H1 (cell line): ENCODE measurements around the gene AHDC1. TPM values are rescaled to one million over a fixed set of nuclear protein-coding genes. Genes with fewer than 3 reads are reported as not detected.
"Not testable (repeated sequence)": the region's sequence is repeated elsewhere in the genome, so short reads cannot be mapped to it uniquely, and the experiment has no call there.

Source experiments
- CTCF ChIA-PET: fragments of 300-600 bp; sonication (Branson Sonifier 250); formaldehyde crosslinking; loops from one replicate; lab custom pipeline; 2021; ENCODE audit not compliant: partially characterized antibody; lab: Charles Lee
- POLR2A ChIA-PET: fragments of 300-600 bp; sonication (Branson Sonifier 250); formaldehyde crosslinking; loops from one replicate; lab custom pipeline; 2021; ENCODE audit warnings: inconsistent platforms; ENCODE audit not compliant: partially characterized antibody; lab: Charles Lee
- DNase-seq, 2 experiments: peaks; one replicate each; pipeline versions ENCODE4 v3.0.0 to v3.0.0-alpha.2; 2010 to 2022; ENCODE audit warnings: low spot score in 2 of 2, low read depth in 1 of 2, mixed read lengths in 1 of 2
- FAIRE-seq: peaks from 2 replicates; lab custom pipeline; 2011; peaks lifted over from hg19 to GRCh38; lab: Jason Lieb, UNC
- H2AFZ ChIP-seq: 2 replicates; pipeline ENCODE4 v1.8.1; 2012; ENCODE audit warnings: low read length, inconsistent platforms
- H2AK5ac ChIP-seq: 2 replicates; pipeline ENCODE4 v1.6.1; 2013; ENCODE audit warnings: low read depth, low read length
- H2BK120ac ChIP-seq: replicated peaks from 2 replicates; pipeline ENCODE3; 2013; ENCODE audit warnings: low read depth, low read length, inconsistent platforms
- H2BK12ac ChIP-seq: 2 replicates; pipeline ENCODE4 v1.6.1; 2013; ENCODE audit warnings: low read depth, low read length
- H2BK15ac ChIP-seq: 2 replicates; pipeline ENCODE4 v1.6.1; 2013; ENCODE audit warnings: low read length
- H2BK20ac ChIP-seq: 2 replicates; pipeline ENCODE4 v1.6.1; 2013; ENCODE audit warnings: low read length
- H2BK5ac ChIP-seq: 2 replicates; pipeline ENCODE4 v1.6.1; 2013; ENCODE audit warnings: low read depth, low read length
- H3K14ac ChIP-seq: 2 replicates; pipeline ENCODE4 v1.6.1; 2013; ENCODE audit warnings: inconsistent platforms; ENCODE audit not compliant: insufficient read length
- H3K18ac ChIP-seq: 2 replicates; pipeline ENCODE4 v1.6.1; 2013; ENCODE audit warnings: low read length; ENCODE audit errors: extremely low read depth
- H3K23ac ChIP-seq: 2 replicates; pipeline ENCODE4 v1.6.1; 2013; ENCODE audit warnings: inconsistent platforms; ENCODE audit not compliant: insufficient read length
- H3K23me2 ChIP-seq: 2 replicates; pipeline ENCODE4 v1.6.1; 2013; ENCODE audit warnings: low read depth, low read length
- H3K27ac ChIP-seq: 2 replicates; pipeline ENCODE4 v1.6.1; 2011; ENCODE audit warnings: low read depth, low read length, inconsistent platforms
- H3K27me3 ChIP-seq, 4 experiments: replicated peaks in 1 of 4; 1 replicate in 1 of 4; 2 replicates in 3 of 4; pipeline versions ENCODE4 v1.6.1 to v1.8.1; 2011 to 2013; ENCODE audit warnings: low read length in 3 of 4, mild to moderate bottlenecking in 3 of 4, inconsistent platforms in 2 of 4, mixed read lengths in 2 of 4, moderate library complexity in 1 of 4; ENCODE audit not compliant: control insufficient read depth in 3 of 4, insufficient read depth in 3 of 4; ENCODE audit errors: extremely low read depth in 1 of 4
- H3K36me3 ChIP-seq, 4 experiments: 2 replicates each; pipeline versions ENCODE4 v1.6.1 to v1.8.1; 2011 to 2013; ENCODE audit warnings: mild to moderate bottlenecking in 4 of 4, low read length in 3 of 4, moderate library complexity in 2 of 4, control low read depth in 1 of 4, inconsistent platforms in 1 of 4; ENCODE audit not compliant: insufficient read depth in 4 of 4, control insufficient read depth in 2 of 4
- H3K4ac ChIP-seq: replicated peaks from 2 replicates; pipeline ENCODE3; 2013; ENCODE audit warnings: low read length, low read depth, mixed read lengths, inconsistent platforms; ENCODE audit not compliant: insufficient read length
- H3K4me1 ChIP-seq, 4 experiments: replicated peaks in 1 of 4; 1 replicate in 1 of 4; 2 replicates in 3 of 4; pipeline versions ENCODE4 v1.6.1 to v1.8.1; 2011 to 2013; ENCODE audit warnings: low read length in 3 of 4, inconsistent platforms in 2 of 4, mixed read lengths in 1 of 4; ENCODE audit not compliant: insufficient read depth in 4 of 4, control insufficient read depth in 3 of 4
- H3K4me2 ChIP-seq, 2 experiments: 2 replicates each; pipeline versions ENCODE4 v1.6.1 to v1.8.1; 2011 to 2013; ENCODE audit warnings: low read depth in 2 of 2, low read length in 2 of 2, control low read depth in 1 of 2, inconsistent platforms in 1 of 2, mild to moderate bottlenecking in 1 of 2; ENCODE audit not compliant: insufficient read depth in 1 of 2
- H3K4me3 ChIP-seq, 4 experiments: fragments of 200-600, 300-600 bp in 1 of 4; sonication (generic), shearing (Covaris generic), sonication (Bioruptor Twin) in 1 of 4; 2 replicates each; pipeline versions ENCODE4 v1.5.1 to v1.8.1; 2011 to 2016; ENCODE audit warnings: low read length in 4 of 4, low read depth in 3 of 4, control low read depth in 2 of 4, inconsistent platforms in 2 of 4, mild to moderate bottlenecking in 2 of 4, mixed read lengths in 1 of 4, moderate library complexity in 1 of 4; ENCODE audit not compliant: insufficient read depth in 2 of 4; ENCODE audit errors: extremely low read depth in 1 of 4
- H3K56ac ChIP-seq: replicated peaks from 2 replicates; pipeline ENCODE3; 2013; ENCODE audit warnings: low read depth, mild to moderate bottlenecking, mixed read lengths, low read length, inconsistent platforms; ENCODE audit not compliant: insufficient read length
- H3K79me1 ChIP-seq: 2 replicates; pipeline ENCODE4 v1.6.1; 2013; ENCODE audit warnings: low read depth, low read length, control low read depth
- H3K79me2 ChIP-seq, 2 experiments: 2 replicates each; pipeline versions ENCODE4 v1.6.1 to v1.8.1; 2012 to 2013; ENCODE audit warnings: low read length in 2 of 2, mild to moderate bottlenecking in 2 of 2, inconsistent platforms in 1 of 2; ENCODE audit not compliant: insufficient read depth in 2 of 2, control insufficient read depth in 1 of 2
- H3K9ac ChIP-seq, 4 experiments: replicated peaks in 1 of 4; 1 replicate in 1 of 4; 2 replicates in 3 of 4; pipeline versions ENCODE4 v1.6.1 to v1.8.1; 2011 to 2013; ENCODE audit warnings: low read depth in 3 of 4, low read length in 3 of 4, control low read depth in 2 of 4, mild to moderate bottlenecking in 2 of 4, moderate library complexity in 2 of 4, inconsistent platforms in 1 of 4; ENCODE audit errors: extremely low read depth in 1 of 4
- H3K9me3 ChIP-seq, 2 experiments: 2 replicates each; pipeline versions ENCODE4 v1.6.1 to v1.8.1; 2012 to 2013; ENCODE audit warnings: mild to moderate bottlenecking in 2 of 2, moderate library complexity in 2 of 2, control low read depth in 1 of 2, inconsistent platforms in 1 of 2, low read depth in 1 of 2, low read length in 1 of 2, mixed read lengths in 1 of 2; ENCODE audit not compliant: insufficient read depth in 2 of 2
- H4K20me1 ChIP-seq, 2 experiments: replicated peaks in 1 of 2; 2 replicates each; pipeline versions ENCODE3 to v1.8.1; 2011 to 2013; ENCODE audit warnings: inconsistent platforms in 2 of 2, low read length in 2 of 2, mild to moderate bottlenecking in 1 of 2; ENCODE audit not compliant: insufficient read depth in 2 of 2, control insufficient read depth in 1 of 2
- H4K5ac ChIP-seq: 2 replicates; pipeline ENCODE4 v1.6.1; 2013; ENCODE audit warnings: low read length, low read depth, mixed read lengths, inconsistent platforms; ENCODE audit not compliant: insufficient read length
- H4K8ac ChIP-seq: 2 replicates; pipeline ENCODE4 v1.8.0; 2013; ENCODE audit warnings: mild to moderate bottlenecking, moderate library complexity, low read length, inconsistent platforms; ENCODE audit not compliant: insufficient read depth; ENCODE audit errors: extremely low read depth
- H4K91ac ChIP-seq: replicated peaks from 2 replicates; pipeline ENCODE3; 2013; ENCODE audit warnings: low read length, mixed read lengths, inconsistent platforms; ENCODE audit not compliant: insufficient read length
- WGBS, 2 experiments: shearing (Covaris generic) in 1 of 2; methylation state at CpG; one replicate each; pipeline versions ENCODE4 v1.1.6 to v1.1.7; 2013 to 2015; ENCODE audit warnings: low lambda C conversion rate in 2 of 2, mixed read lengths in 2 of 2, inconsistent platforms in 1 of 2, low coverage in 1 of 2, missing lambda C conversion rate in 1 of 2; ENCODE audit not compliant: insufficient replicate concordance in 2 of 2, insufficient coverage in 1 of 2, insufficient read length in 1 of 2; ENCODE audit errors: extremely low coverage in 1 of 2, missing lambda C conversion rate in 1 of 2; 5-methylcytosine and 5-hydroxymethylcytosine counted together
- polyA plus RNA-seq, 7 experiments: library from polyadenylated mRNA; depleted of rRNA in 3 of 7; stranded (reverse) in 5 of 7; unstranded in 2 of 7; fragments of >200 nt in 5 of 7; fragments of 200-250 nt in 2 of 7; gene quantifications; 1 replicate in 5 of 7; 2 replicates in 1 of 7; 4 replicates in 1 of 7; pipeline versions ENCODE4 v1.2.1 to v1.2.3, GENCODE V29; 2011 to 2013; ENCODE audit warnings: missing spikeins in 2 of 7, mixed read lengths in 2 of 7
- total RNA-seq: library from RNA; stranded (reverse); fragmentation: NEBNext Ultra II Directional; extraction: Animal tissue kit (Norgen Biotek cat#: 25700); gene quantifications from 2 replicates; pipeline ENCODE4 v1.2.1, GENCODE V29; 2021

The AHDC1 gene
- total and polyA plus RNA-seq, 2 of the 8 experiments (the other 6 are each of a cell fraction or from before 2014, with no cell fraction given): 4.4 to 35.1 TPM

GRCh38 chr1:27501159-27501558 lies 102.8 kb downstream of the AHDC1 start:
- H2BK15ac ChIP-seq, H2BK20ac ChIP-seq, H3K23ac ChIP-seq, H3K27me3 ChIP-seq, FAIRE-seq, H2AFZ ChIP-seq, H4K8ac ChIP-seq, H4K20me1 ChIP-seq, H3K9ac ChIP-seq, H3K79me1 ChIP-seq, H4K5ac ChIP-seq, H3K56ac ChIP-seq, H2BK120ac ChIP-seq, H2BK12ac ChIP-seq, H3K23me2 ChIP-seq, H3K79me2 ChIP-seq, H2BK5ac ChIP-seq, H3K18ac ChIP-seq, H3K4ac ChIP-seq, H3K4me3 ChIP-seq, H3K36me3 ChIP-seq, POLR2A ChIA-PET, H3K4me2 ChIP-seq, DNase-seq, H3K14ac ChIP-seq, H3K9me3 ChIP-seq, H2AK5ac ChIP-seq, H3K27ac ChIP-seq, H4K91ac ChIP-seq: not testable (repeated sequence)
- WGBS, 2 experiments: 96% methylated on average over 2 of the region's 2 CpGs; no CpG with 5 or more reads in 1 of the 2 experiments
- CTCF ChIA-PET: interaction anchor here (1.1 to 1.6 kb wide), 2 partner anchors 8 to 381 kb away, joined by 3 to 4 read pairs; no protein-coding TSS in a partner anchor
- peaks cover 3 to 19% (median 14%) of the 10 kb centered on the region in 4 experiments for H3K4me1 ChIP-seq
